MM.1S (cell line): ENCODE measurements around the gene ATP10D.

Experiments
- DNase-seq: peaks from one replicate; pipeline ENCODE4 v3.0.0-alpha.2; 2015
- H2AFZ ChIP-seq: fragments of 300-600 bp; sonication (generic); 2 replicates; pipeline ENCODE4 v1.6.0; 2016; ENCODE audit warnings: antibody characterized with exemption, low read length
- H3F3A ChIP-seq: fragments of 300-600 bp; sonication (generic); 2 replicates; pipeline ENCODE4 v1.6.1; 2016; ENCODE audit warnings: mild to moderate bottlenecking, antibody characterized with exemption, low read length, moderate library complexity, mixed read lengths; ENCODE audit not compliant: insufficient read depth
- H3K27ac ChIP-seq: fragments of 300-600 bp; sonication (generic); 2 replicates; pipeline ENCODE4 v1.5.1; 2016; ENCODE audit warnings: mild to moderate bottlenecking, low read length
- H3K27me3 ChIP-seq: fragments of 300-600 bp; sonication (generic); replicated peaks from 2 replicates; pipeline ENCODE4 v1.6.0; 2016; ENCODE audit warnings: low read length; ENCODE audit not compliant: insufficient read depth
- H3K36me3 ChIP-seq: fragments of 300-600 bp; sonication (generic); replicated peaks from 2 replicates; pipeline ENCODE4 v1.6.1; 2016; ENCODE audit warnings: mild to moderate bottlenecking, low read length, mixed read lengths; ENCODE audit not compliant: insufficient read depth
- H3K4me1 ChIP-seq: fragments of 300-600 bp; sonication (generic); 2 replicates; pipeline ENCODE4 v1.6.1; 2016; ENCODE audit warnings: low read length, mixed read lengths
- H3K4me2 ChIP-seq: fragments of 300-600 bp; sonication (generic); 2 replicates; pipeline ENCODE4 v1.6.0; 2016; ENCODE audit warnings: low read depth, low read length
- H3K4me3 ChIP-seq: fragments of 300-600 bp; sonication (generic); 2 replicates; pipeline ENCODE4 v1.5.1; 2016; ENCODE audit warnings: low read length, mixed read lengths
- H3K79me2 ChIP-seq: fragments of 300-600 bp; sonication (generic); 2 replicates; pipeline ENCODE4 v1.6.1; 2016; ENCODE audit warnings: mixed run types, low read length, mixed read lengths
- H3K9ac ChIP-seq: fragments of 300-600 bp; sonication (generic); 2 replicates; pipeline ENCODE4 v1.6.1; 2016; ENCODE audit warnings: low read length, mixed read lengths
- H3K9me2 ChIP-seq: fragments of 300-600 bp; sonication (generic); replicated peaks from 2 replicates; pipeline ENCODE4 v1.6.1; 2016; ENCODE audit warnings: mild to moderate bottlenecking, low read length, mixed read lengths; ENCODE audit not compliant: insufficient read depth
- H3K9me3 ChIP-seq: fragments of 300-600 bp; sonication (generic); replicated peaks from 2 replicates; pipeline ENCODE4 v1.6.1; 2016; ENCODE audit warnings: mild to moderate bottlenecking, low read length, mixed read lengths; ENCODE audit not compliant: insufficient read depth
- H4K20me1 ChIP-seq: fragments of 300-600 bp; sonication (generic); 2 replicates; pipeline ENCODE4 v1.6.1; 2016; ENCODE audit warnings: mild to moderate bottlenecking, low read length, moderate library complexity, mixed read lengths; ENCODE audit not compliant: insufficient read depth
- EZH2 ChIP-seq: fragments of 300-600 bp; sonication (generic); optimal IDR thresholded peaks from 2 replicates; pipeline ENCODE3; 2017; ENCODE audit warnings: low read depth, mild to moderate bottlenecking, antibody characterized with exemption, low read length, mixed read lengths
- EZH2phosphoT487 ChIP-seq: fragments of 300-600 bp; sonication (generic); IDR thresholded peaks from 2 replicates; pipeline ENCODE4 v1.6.1; 2018; ENCODE audit warnings: antibody characterized with exemption, low read length
- TF ChIP-seq, protein P1 (sequence below): fragments of 300-600 bp; sonication (generic); IDR thresholded peaks from 2 replicates; pipeline ENCODE4 v1.5.1; 2016; ENCODE audit warnings: antibody characterized with exemption, low read length, mixed read lengths

The ATP10D gene

GRCh38 chr4:47562297-47562696 is 77.2 kb downstream of the ATP10D start:
- Histone ChIP-seq H2AFZ (no peak overlapping the region), H3F3A (no peaks in the 10 kb centered on the region), H3K4me3 (no peak overlapping the region), H4K20me1 (no peaks in the 10 kb centered on the region), H3K9ac (no peak overlapping the region), H3K9me3 (no peaks in the 10 kb centered on the region), H3K79me2 (no peaks in the 10 kb centered on the region), H3K36me3 (no peaks in the 10 kb centered on the region), H3K27me3 (no peaks in the 10 kb centered on the region), H3K4me2 (no peak overlapping the region), H3K9me2 (no peaks in the 10 kb centered on the region), H3K27ac (no peak overlapping the region), H3K4me1 (no peaks in the 10 kb centered on the region)
- no peak for DNase-seq
- TF ChIP-seq, protein P1, sequence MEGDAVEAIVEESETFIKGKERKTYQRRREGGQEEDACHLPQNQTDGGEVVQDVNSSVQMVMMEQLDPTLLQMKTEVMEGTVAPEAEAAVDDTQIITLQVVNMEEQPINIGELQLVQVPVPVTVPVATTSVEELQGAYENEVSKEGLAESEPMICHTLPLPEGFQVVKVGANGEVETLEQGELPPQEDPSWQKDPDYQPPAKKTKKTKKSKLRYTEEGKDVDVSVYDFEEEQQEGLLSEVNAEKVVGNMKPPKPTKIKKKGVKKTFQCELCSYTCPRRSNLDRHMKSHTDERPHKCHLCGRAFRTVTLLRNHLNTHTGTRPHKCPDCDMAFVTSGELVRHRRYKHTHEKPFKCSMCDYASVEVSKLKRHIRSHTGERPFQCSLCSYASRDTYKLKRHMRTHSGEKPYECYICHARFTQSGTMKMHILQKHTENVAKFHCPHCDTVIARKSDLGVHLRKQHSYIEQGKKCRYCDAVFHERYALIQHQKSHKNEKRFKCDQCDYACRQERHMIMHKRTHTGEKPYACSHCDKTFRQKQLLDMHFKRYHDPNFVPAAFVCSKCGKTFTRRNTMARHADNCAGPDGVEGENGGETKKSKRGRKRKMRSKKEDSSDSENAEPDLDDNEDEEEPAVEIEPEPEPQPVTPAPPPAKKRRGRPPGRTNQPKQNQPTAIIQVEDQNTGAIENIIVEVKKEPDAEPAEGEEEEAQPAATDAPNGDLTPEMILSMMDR, result no peak
- no peak for TF ChIP-seq EZH2phosphoT487
- no peak for TF ChIP-seq EZH2

DNA sequence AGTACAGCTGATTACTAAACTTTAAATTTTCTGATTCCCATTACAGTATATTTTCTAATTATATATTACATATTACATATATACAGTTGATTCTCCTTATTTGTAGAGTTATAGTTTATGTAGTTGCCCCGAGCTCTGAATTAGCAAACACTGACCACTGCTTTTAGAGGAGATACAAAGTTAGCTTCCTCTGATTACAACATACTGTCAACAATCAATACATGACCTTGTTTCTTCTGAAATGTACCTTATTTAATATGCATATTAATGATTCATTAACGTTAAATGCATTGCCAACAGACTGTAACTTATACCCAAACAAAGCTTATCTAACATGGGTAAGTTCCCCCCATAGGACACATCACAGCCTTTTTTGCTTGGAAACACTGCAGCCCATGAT is 81.5 kb downstream of the ATP10D start:
- no peak overlapping the region for H3K27ac ChIP-seq
- no peaks in the 10 kb centered on the region for H4K20me1 ChIP-seq
- no peaks in the 10 kb centered on the region for H3K9me2 ChIP-seq
- no peak overlapping the region for H3K9ac ChIP-seq
- H3K4me2 ChIP-seq, result no peak overlapping the region
- DNase-seq, result no peak
- H3K9me3 ChIP-seq, result no peaks in the 10 kb centered on the region
- H3K27me3 ChIP-seq, result no peaks in the 10 kb centered on the region
- H2AFZ ChIP-seq, result no peak overlapping the region
- no peaks in the 10 kb centered on the region for H3K4me1 ChIP-seq
- no peak for TF ChIP-seq EZH2
- TF ChIP-seq, protein P1, result no peak
- no peak for TF ChIP-seq EZH2phosphoT487
- no peak overlapping the region for H3K4me3 ChIP-seq
- no peaks in the 10 kb centered on the region for H3F3A ChIP-seq
- no peaks in the 10 kb centered on the region for H3K79me2 ChIP-seq
- no peaks in the 10 kb centered on the region for H3K36me3 ChIP-seq

DNA sequence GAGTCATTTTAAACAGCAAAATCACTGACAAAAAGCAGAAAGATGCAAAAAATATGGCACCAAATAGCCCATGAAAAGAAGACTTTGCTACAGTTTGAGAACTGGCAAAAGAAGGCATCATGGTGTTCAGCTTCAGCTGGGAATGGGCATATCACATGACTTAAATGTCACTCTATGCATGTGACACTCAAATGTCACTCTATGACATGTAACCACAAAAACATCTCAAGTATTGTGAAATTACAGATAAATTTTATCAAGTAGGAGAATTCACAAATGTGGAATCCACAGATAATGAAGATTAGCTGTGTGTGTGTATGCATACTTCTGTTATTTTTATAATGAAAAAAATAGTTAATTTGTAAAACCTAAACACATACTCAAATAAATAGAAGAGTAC is 81.9 kb downstream of the ATP10D start:
- H3K27ac ChIP-seq, result no peak overlapping the region
- H2AFZ ChIP-seq, result no peak overlapping the region
- H3K9me3 ChIP-seq, result no peaks in the 10 kb centered on the region
- H3K36me3 ChIP-seq, result no peaks in the 10 kb centered on the region
- H3K4me3 ChIP-seq, result no peak overlapping the region
- TF ChIP-seq EZH2phosphoT487 (no peak), EZH2 (no peak)
- TF ChIP-seq, protein P1, result no peak
- H4K20me1 ChIP-seq, result no peaks in the 10 kb centered on the region
- no peaks in the 10 kb centered on the region for H3F3A ChIP-seq
- no peak overlapping the region for H3K4me2 ChIP-seq
- H3K4me1 ChIP-seq, result no peaks in the 10 kb centered on the region
- no peak overlapping the region for H3K9ac ChIP-seq
- H3K79me2 ChIP-seq, result no peaks in the 10 kb centered on the region
- no peaks in the 10 kb centered on the region for H3K9me2 ChIP-seq
- DNase-seq, result no peak
- H3K27me3 ChIP-seq, result no peaks in the 10 kb centered on the region
